IPS-NIHi7 (cell line): Measurements from ENCODE around the gene BRME1.
A peak's percentile ranks its signal among the peaks of the same experiment; 100 is the strongest.

Experiments used
- DNase-seq: peaks from one replicate; pipeline ENCODE4 v3.0.0; 2012; ENCODE audit warnings: mixed read lengths; ENCODE audit errors: extremely low spot score

Gene BRME1

DNA sequence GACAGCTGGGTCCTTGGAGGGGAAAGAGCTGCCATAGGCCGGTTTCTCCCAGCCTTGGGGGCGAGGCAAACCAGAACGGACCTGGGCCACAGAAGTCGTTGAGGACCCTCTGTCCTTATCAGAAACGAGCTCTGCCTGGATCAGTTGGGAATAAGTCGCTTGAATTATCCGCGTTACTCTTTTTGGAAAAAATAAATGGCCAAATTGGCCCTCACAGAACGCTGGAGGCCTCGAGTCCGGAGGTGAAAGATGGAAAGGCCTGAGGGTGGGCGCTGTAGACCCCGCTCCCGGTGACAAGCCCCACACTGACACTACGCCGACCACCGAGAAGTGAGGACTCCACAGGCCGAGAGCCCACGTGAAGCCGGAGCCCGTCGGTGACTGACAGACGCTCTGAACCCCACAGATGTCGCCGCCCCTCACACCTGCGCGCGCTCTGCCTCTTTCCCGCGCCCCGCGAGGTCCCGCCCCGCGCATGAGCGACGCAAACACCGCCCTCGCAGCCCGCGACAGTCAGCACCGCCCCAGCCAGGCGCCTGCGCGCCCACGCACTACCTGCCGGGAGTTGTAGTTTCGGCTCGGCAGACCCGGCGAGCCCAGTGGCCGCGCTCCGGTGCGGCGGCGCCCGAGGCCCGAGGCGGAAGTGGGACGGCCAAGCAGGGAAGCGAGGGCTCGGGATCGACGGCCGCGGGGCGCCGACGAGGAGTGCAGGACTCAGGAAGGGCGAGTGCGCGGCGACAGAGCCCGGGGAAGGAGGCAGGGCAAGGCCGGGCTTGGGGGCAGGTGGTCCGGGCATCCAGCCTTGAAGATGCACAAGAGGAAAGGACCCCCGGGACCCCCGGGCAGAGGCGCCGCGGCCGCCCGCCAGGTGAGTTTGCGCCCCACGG, at the start of gene BRME1, which contains the start of gene CC2D1A:
BRME1 (minus strand) TSS at position 484 of the 887 bp plus-strand sequence. CDS start 1,225 bp downstream, outside the sequence.
CC2D1A (plus strand) TSS at position 568 of the 887 bp plus-strand sequence; CDS start at position 809, 241 bp downstream.
- DNase-seq = peak; percentile 99

DNA sequence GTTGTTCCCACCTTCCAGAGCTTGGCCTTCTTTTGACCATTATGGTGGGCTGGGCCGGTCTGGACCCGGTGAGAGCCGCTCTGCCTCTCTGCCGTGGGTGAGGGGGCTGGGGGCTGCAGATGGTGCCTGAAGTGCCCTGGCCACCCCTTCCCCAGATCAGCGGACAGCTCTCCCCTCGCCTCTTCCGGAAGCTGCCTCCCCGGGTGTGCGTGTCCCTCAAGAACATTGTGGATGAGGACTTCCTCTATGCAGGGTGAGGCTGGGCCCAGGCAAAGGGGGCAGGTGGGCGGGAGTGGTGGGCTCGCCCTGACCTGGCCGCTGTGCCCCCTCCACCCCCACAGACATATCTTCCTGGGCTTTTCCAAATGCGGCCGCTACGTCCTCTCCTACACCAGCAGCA, 48.3 kb upstream of the BRME1 start:
- DNase-seq = no peak

DNA sequence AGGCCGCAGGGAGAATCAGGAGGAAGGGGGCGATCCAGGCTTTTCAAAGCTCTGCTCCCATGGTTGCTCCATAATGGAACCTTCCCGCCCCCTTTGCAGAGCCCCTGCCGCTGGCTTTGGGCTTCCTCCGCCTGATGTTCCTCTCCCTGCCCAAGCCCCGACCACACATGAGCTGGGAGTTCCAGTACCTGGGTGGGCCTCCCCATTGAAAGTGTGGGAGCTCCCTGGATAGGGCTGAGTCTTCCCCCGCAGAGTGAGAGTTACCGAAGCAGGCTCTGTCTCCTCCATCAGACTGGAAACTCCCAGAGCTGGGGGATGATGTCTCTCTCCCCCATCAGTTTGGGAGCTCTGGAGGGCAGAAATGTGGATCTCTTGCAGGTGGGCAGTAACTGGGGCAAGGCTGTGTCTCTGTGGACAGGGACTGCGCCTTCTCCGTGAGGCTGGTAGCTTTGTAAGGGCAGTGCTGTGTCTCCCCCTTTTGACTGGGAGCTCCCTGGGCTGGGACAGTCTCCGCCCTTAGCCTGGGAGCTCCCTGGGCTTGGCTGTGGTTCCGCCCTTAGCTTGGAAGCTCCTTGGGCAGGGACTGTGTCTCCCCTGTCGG, 47.1 kb upstream of the BRME1 start:
- no peak for DNase-seq

DNA sequence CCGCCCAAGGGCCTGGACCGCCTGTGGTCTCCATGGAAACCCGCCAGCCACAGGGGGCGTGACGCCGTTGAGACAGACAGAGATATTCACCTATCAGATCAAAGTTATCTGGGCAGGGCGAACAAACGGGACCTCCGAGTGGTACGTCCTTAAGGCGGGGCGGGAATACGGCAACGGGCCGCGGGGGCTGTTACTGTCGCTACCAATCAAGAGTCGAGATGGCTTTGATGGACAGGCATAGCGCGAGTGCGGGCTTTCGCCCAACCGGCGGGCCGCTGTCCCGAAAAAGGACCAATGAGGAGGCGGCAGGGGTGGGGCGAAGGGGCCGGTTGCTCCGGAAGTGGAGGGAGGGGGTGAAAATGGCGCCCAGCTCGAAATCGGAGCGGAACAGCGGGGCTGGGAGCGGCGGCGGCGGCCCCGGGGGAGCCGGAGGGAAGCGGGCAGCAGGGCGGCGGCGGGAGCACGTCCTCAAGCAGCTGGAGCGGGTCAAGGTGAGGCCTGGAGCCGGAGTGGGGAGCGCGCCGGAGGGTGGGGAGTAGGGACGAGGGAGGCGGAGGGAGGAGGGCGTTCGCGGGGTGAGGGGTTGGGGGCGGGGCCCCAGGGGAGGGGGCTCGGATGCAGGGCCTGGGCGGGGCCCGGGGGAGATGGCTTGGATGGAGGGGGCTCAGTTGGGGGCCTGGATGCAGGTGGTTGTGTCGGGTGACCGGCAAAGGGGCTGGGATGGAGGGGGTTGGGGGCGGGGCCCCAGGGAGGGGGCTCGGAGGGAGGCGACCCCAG, 46.4 kb upstream of the BRME1 start, which contains the start of gene DCAF15:
DCAF15 (plus strand) TSS at position 356 of the 777 bp plus-strand sequence; CDS start at position 360, 4 bp downstream.
- peak; percentile 100 for DNase-seq

DNA sequence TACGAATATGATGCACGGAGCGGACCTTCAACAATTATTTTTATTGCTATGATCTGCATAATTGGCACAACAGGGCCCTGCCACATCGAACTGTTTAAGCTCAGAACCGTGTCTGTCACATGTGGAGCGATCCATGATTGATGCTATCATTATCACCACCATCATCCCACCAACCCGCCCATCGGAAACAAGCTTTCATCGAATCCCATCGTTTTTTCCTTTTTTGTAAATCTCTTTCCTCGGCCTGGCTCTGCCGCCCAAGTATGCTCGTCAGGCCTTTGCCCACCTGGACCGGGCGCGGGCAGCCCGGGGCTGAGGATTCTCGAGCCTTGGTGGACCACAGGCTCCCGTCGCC, 45.9 kb upstream of the BRME1 start:
- DNase-seq = no peak

DNA sequence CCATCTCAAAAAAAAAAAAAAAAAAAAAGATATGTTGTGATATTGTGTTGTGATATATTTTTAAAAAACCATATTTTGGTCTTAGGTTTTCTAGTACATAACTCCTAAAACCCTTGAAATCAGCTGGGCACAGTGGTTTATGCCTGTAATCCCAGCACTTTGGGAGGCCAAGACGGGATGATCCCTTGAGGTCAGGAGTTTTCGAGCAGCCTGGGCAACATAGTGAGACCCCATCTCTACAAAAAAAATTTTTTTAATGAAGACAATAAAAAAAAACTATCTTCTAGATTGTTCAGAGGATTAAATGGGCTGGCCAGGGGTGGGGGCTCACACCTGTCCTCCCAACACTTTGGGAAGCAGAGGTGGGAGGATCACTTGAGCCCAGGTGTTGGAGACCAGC, 45.1 kb upstream of the BRME1 start:
- DNase-seq = no peak

DNA sequence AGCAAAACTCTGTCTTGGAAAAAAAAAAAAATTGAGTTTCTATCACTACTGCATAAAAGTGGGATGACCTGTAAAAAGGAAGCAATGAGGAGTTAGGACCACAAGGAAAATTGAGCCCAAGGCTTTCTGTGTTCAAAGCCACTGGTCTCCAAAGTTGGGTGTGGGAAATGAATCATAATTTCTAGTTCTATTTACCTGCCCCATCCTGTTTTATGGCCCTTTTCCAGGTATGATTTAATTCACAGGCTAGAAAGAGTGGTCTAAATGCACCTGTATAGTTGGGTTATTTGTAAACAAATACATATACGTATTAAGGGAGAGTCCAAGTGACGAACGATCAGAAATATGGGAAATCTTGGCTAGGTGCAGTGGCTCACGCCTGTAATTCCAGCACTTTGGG, 40.5 kb upstream of the BRME1 start:
- DNase-seq = no peak

DNA sequence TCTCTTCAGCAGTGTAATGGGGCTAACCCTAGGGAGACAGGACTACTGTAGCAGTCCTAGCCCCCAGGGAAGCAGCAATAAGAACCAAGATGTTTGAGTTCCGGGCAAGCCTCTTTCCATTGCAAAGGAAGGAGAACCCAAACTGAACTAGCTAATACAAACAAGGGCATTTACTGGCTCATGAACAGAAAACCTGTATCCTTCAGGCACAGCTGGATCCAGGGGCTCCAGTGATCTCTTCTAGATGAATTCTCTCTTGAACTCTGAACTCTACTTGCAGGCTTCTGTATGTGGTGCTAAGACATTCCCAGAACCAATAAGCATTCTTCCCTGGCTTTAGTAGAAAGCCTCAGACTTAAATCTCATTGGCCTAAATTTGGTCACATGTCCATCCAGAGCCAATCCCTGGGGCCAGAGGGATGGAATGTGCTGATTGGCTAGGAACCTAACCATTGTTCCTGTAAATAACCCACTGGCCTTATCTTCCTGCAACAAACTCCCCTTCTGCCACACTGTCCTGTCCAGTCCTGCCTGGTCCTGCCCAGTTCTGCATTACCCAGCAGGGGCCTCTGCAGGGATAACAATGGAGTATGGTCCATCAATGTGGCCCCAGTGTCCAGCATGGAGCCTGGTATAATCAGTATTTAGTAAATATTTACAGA, 36.2 kb upstream of the BRME1 start:
- no peak for DNase-seq

DNA sequence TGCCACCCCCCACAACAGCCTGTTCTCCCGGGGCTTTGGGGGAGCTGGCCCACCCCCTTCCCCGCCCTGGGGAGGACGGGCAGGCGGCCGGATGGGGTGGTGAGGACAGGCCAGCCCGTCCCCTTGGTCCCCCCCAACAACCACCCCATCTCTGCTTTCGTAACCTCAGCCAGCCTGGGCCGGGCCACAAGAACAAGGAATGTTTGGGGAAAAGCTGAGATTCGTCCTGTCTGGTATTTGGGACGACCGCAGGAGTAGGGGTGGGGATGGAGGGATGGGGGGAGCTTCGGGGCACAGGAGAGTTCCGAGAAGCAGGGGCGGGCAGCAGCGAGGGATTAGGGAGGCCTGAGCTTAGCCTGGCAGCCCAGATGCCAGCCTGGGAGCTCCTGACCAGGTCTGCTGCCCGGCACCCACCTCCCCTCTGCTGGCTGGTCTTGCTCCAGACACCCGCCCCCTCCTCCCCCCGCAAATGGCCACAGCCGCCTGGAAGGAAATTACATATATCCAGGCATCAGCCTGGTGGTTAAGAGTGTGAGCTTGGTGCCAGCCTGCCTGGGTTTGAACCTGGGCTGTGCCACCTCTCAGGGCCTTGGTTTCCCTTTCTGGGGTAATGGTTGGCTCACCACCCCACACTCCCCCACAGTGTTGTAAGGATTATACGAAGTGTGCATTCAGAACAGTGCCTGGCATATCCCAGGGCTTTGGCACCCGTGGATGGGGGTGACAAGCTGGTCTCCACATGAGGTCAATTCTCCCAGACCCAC, 32.6 kb upstream of the BRME1 start, which contains the start of gene PODNL1:
PODNL1 (minus strand) TSS at position 117 of the 764 bp plus-strand sequence. CDS start 236 bp downstream, outside the sequence.
- no peak for DNase-seq

DNA sequence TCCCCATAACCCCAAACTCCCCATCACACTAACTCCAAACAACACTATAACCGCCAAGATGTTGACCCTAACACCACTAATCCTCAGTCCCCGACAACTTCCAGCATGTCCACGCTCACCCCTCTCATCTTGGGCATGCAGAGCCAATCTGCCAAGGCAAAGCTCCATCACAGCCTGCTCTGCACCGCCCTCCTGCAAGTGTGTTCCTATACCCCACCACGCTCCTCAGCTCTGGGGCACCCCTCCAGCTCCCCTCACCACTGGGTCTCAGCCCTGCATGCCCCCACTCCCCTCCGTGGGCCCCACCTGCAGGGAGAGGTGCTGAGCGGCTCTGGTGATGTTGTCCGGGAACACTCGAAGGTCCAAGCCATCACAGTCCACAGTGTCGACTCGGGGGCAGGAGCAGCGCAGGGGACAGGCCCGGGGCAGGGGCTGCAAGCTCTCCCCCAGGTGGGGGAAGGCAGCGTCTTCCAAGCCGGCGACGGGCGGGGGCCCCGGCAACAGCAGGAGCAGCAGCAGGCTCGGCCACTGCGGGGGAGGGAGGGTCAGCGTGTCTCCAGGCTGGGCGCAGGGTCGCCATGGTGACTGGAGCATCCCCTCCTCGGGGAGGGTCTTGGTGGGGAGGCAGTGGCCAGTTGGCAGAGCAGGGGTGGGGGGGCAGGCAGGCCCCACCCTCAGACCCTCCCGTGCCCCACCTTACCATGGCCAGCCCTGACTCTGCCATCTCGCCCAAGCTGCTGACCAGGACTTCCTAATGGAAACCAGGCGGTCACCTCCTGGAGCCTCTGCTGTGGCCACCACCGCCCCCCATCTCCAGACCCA, 31.8 kb upstream of the BRME1 start:
- DNase-seq = no peak

DNA sequence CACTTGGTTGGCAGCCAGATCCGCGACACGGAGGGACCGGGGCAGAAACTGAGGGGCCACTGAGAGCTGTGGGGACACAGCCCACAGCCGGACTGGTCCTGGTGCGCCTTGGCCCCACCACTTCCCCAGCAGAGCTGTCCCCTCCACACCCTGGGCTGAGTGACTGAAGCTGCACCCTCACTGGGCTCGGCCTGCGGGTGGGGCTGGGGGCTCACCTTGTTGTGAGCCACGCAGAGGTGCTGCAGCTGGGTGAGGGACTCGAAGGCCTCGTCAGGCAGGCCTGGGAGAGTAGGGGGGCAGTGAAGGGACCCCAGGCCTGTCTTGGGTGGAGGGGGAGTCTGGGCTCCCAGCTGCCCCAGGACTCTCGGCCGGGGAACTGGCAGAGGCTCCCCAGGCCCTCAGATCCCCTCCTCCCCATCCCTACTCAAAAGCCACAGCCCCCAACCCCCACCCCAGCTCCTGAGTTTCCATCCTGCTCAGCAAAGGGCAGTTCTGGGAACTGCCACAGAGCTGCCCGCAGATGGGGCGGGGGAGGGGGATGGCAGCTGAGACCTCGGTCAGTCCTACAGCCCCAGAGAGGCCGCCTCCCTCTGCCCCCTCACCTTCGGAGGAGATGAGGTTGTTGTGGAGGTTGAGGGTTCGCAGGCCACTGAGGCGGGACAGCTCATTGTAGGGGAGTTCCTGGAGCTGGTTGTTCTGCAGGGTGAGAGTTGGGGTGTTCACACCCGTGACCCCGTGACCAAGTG, 30.0 kb upstream of the BRME1 start:
- peak; percentile 75 for DNase-seq

DNA sequence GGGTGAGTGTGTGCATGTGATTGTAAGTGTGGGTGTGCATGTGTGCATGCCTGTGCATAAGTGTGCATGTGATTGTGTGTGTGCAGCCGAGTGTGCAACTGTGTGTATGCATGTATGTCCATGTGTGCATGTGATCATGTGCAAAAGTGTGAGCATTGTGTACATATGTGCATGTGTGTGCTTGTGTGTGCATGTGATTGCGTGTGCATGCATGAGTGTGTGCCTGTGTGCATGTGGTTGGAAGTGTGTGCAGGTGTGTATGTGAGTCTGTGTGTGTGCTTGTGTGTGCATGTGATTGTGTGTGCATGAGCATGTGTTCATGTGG, 28.8 kb upstream of the BRME1 start:
- DNase-seq = no peak

DNA sequence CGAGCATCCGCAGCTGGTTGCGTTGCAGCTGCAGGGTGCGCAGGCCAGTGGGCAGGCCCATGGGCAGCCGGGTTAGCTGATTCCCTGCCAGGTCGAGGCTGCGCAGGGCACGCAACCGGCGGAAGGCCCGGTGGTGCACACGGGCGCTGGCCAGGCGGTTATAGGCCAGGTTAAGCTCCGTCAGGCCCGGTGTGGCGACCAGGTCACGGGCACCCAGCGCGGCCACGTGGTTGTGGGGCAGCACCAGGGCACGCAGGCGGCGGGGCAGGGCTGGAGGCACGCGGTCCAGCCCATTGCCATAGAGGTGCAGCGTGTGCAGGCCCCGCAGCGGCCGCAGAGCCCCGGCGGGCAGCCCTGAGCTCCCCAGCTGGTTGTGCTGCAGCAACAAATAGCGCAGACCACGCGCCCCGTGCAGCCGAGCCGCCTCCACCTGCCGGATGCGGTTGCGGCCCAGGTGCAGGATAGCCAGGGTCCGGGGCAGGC, 27.0 kb upstream of the BRME1 start:
- no peak for DNase-seq

DNA sequence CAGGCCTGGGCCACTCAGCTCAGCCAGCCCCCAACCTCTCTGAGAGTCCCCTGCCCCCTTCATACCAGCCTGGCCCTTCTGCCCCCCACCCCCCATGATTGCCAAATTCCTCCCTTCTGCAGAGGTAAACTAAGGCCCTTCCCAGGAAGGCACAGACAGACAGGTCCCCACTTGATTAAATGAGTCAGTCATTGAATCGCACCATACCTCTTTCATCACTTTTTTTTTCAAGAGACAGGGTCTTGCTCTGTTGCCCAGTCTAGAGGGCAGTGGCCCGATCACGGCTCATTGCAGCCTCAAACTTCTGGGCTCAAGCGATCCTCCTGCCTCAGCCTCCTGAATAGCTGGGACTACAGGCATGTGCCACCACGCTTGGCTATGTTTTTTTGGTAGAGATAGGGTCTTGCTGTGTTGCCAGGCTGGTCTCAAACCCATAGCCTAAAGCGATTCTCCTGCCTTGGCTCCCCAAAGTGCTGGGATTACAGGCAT, 26.3 kb upstream of the BRME1 start:
- DNase-seq = peak; percentile 5

DNA sequence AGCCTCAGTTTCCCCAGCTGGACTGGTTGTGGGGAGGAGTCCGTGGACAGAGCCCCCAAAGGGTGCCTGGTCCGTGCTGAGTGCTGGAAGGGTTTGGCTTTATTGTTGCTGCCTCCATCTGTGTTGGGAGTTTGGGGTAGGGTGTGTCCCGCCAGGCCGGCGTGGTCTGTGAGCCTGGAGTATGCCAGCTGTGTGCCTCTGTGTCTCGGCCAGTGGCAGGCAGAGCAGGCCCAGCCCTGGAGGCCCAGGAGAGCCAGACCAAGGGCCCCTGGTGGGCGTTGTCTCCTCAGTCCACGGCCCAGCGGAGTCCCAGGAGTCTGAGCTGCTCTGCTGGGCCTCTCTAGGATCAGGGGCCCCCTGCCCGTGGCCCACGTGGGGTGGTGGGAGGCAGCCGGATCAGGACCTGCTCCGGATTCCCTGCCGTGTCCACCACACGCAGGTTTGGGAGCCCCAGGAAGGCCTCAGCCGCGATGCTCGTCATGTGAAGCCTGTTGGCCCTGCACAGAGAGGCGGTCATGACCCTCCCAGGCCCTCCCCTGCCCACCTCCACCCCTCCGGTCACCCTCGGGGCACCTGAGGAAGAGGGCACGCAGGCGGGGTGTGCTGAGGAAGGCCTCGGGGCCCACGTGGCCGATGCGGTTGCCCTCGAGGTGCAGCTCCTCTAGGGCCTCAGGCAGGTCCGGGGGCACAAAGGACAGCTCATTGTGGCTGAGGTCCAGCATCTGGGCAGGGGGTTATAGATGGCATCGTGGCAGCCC, 25.7 kb upstream of the BRME1 start:
- no peak for DNase-seq

DNA sequence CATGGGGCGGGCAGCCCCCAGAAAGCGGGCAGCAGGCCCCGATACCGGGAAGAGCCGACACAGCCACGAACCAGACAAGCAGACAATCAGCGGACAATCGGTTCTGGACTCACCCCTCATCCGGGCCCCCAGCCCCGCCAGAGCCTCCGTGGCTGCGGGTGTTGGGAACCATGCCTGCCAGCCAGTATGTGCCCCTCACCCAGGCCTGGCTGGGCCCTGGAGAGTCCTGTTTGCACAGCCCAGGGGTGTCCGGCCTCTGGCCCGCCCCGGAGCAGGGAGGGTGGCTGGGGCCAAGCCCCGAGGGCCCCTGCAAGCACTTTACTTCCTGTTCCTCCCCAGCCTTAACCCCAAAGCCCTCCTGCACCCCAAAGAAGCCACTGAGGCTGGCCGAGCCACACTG, 24.5 kb upstream of the BRME1 start:
- peak; percentile 5 for DNase-seq

DNA sequence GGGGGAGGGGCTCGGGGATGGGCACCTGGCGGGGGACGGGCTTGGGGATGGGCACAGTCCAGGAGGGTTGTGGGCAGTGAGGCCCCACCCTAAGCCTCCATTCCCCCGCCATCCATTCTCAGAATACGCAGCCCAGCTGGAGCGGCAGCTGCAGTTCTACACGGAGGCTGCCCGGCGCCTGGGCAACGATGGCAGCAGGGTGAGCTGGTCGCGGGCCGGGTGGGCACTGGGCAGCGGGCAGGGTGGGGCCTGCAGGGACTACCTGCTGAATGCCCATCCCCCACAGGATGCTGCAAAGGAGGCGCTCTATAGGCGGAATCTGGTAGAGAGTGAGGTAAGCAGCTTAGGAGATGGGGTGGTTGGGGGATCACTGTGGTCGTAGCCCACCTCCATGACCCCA, 24.0 kb upstream of the BRME1 start:
- DNase-seq = peak; percentile 14

DNA sequence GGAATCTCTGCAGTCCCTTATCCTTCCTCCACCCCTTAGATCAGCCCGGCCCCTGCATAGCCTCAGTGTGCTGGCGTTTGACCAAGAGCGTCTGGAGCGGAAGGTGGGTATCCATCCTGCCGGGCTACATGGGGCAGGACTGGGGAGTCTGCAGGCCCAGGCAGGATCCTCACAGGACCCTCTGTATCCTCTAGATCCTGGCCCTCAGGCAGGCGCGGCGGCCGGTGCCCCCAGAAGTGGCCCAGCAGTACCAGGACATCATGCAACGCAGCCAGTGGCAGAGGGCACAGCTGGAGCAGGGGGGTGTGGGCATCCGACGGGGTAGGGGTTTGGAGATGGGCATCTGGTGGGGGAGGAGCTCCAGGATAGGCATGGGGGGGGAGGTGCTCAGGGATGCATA, 23.4 kb upstream of the BRME1 start:
- peak; percentile 10 for DNase-seq
